ENCODE data around the gene YES1.

The YES1 gene

DNA sequence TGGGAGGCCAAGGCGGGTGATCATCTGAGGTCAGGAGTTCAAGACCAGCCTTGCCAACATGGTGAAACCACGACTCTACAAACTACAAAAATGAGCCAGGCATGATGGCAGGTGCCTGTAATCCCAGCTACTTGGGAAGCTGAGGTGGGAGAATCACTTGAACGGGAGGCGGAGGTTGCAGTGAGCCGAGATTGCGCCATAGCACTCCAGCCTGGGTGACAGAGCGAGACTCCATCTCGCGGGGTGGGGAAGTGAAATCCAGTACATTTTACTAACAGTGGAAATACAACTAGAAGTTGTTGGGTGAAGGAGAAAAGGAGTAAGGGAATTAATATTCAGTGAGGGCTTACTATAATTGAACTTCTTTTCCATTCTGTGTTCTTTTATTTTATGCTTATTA is 86.4 kb downstream of the YES1 start:
- H3K9ac ChIP-seq: no peak overlapping the region
- no peak overlapping the region for H2AFZ ChIP-seq
- no peak overlapping the region for H3K4me2 ChIP-seq (ENCODE audit: low read length)

DNA sequence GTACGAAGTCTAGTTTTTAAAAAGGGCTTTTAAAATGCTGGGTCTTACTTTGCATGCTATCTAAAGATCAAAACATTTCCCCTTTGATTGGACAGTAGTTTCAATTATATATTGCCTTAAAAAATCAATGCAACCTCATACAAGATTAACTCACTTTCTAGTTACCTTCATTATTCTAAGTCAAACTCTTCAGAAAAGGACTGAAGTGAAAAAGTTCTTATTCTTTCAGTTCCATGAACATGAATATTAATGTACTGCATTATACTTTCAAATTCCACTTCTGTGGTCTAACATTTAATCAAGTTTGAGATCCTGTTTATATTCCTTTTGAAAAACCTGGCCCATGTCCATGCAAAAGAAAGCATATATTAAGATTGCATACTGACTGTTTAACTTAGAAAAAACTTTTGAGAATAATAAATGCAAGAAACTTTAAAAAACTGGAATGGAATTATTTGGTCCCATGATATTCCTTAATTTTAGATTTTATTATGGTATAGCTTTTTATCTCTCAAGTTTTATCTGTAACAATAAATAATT is 88.4 kb downstream of the YES1 start:
- TF ChIP-seq, protein P1, sequence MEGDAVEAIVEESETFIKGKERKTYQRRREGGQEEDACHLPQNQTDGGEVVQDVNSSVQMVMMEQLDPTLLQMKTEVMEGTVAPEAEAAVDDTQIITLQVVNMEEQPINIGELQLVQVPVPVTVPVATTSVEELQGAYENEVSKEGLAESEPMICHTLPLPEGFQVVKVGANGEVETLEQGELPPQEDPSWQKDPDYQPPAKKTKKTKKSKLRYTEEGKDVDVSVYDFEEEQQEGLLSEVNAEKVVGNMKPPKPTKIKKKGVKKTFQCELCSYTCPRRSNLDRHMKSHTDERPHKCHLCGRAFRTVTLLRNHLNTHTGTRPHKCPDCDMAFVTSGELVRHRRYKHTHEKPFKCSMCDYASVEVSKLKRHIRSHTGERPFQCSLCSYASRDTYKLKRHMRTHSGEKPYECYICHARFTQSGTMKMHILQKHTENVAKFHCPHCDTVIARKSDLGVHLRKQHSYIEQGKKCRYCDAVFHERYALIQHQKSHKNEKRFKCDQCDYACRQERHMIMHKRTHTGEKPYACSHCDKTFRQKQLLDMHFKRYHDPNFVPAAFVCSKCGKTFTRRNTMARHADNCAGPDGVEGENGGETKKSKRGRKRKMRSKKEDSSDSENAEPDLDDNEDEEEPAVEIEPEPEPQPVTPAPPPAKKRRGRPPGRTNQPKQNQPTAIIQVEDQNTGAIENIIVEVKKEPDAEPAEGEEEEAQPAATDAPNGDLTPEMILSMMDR (IDR thresholded peaks at IDR 0.05): no peak
- H3K9ac ChIP-seq: no peak overlapping the region
- no peaks in the 10 kb centered on the region for H3K36me3 ChIP-seq (ENCODE audit: control insufficient read depth, insufficient read depth, low read length)
- H3K27ac ChIP-seq: no peak overlapping the region
- no peaks in the 10 kb centered on the region for H3K4me1 ChIP-seq
- H3K79me2 ChIP-seq: no peaks in the 10 kb centered on the region
- H2AFZ ChIP-seq: no peak overlapping the region
- no peak overlapping the region for H3K4me3 ChIP-seq (ENCODE audit: low read depth, low read length)
- no peaks in the 10 kb centered on the region for H3K27me3 ChIP-seq (ENCODE audit: control insufficient read depth, insufficient read depth, low read length)
- H3K4me2 ChIP-seq (ENCODE audit: low read length): no peak overlapping the region
- H3K9me3 ChIP-seq (ENCODE audit: control insufficient read depth, low read length): no peaks in the 10 kb centered on the region

More for the DNA sequence above, 86.4 kb downstream of the YES1 start:
- Histone ChIP-seq H3K4me1 (no peaks in the 10 kb centered on the region), H3K27me3 (ENCODE audit: control insufficient read depth, insufficient read depth, low read length) (no peaks in the 10 kb centered on the region), H3K27ac (no peak overlapping the region), H3K4me3 (ENCODE audit: low read depth, low read length) (no peak overlapping the region), H3K9me3 (ENCODE audit: control insufficient read depth, low read length) (no peaks in the 10 kb centered on the region), H3K79me2 (no peaks in the 10 kb centered on the region), H3K36me3 (ENCODE audit: control insufficient read depth, insufficient read depth, low read length) (no peaks in the 10 kb centered on the region)
- TF ChIP-seq, protein P1 (IDR thresholded peaks at IDR 0.05): no peak

DNA sequence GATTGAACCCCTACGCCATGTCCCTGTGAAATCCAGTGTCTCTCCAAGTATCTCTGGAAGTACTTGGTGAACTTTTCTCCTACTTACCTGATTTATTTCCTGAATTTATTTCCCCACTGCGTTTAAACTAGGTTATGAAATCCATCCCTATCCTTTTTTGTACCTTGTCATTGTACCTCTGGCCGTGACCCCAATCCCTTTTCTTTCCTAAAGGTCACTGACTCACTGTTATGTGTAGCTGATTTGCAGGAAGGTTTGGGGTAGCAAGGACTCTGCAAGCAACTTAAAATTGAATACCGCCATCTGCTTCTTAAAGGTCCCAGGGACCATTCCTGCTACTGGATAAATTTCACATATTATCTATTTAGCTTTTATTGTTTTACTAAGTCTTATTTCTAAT is 95.0 kb downstream of the YES1 start:
- no peak overlapping the region for H3K4me3 ChIP-seq (ENCODE audit: low read depth, low read length)
- no peaks in the 10 kb centered on the region for H3K79me2 ChIP-seq
- H3K4me2 ChIP-seq (ENCODE audit: low read length): no peak overlapping the region
- H3K27ac ChIP-seq: no peak overlapping the region
- no peaks in the 10 kb centered on the region for H3K36me3 ChIP-seq (ENCODE audit: control insufficient read depth, insufficient read depth, low read length)
- TF ChIP-seq, protein P1 (IDR thresholded peaks at IDR 0.05): no peak
- H3K27me3 ChIP-seq (ENCODE audit: control insufficient read depth, insufficient read depth, low read length): no peaks in the 10 kb centered on the region
- no peaks in the 10 kb centered on the region for H3K4me1 ChIP-seq
- no peak overlapping the region for H2AFZ ChIP-seq
- no peak overlapping the region for H3K9ac ChIP-seq
- no peaks in the 10 kb centered on the region for H3K9me3 ChIP-seq (ENCODE audit: control insufficient read depth, low read length)

DNA sequence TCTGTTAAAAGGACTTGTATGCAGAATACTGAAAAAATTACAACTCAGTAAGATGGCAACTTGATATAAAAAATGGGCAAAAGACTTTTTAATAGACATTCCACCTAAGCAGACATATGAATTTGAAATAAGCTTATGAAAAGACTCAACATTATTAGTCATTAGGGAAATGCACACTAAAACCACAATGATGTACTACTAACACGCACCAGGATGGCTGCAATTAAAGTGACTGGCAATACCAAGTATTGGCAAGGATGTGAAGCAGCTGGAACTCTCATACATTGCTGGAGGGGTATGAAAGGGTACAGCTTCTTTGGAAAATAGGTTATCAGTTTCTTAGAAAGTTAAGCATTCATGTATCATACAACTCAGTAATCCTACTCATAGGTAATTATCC is 96.4 kb downstream of the YES1 start:
- no peak overlapping the region for H2AFZ ChIP-seq
- no peaks in the 10 kb centered on the region for H3K27me3 ChIP-seq (ENCODE audit: control insufficient read depth, insufficient read depth, low read length)
- H3K4me1 ChIP-seq: no peaks in the 10 kb centered on the region
- peaks cover 8% of the 10 kb centered on the region for H3K79me2 ChIP-seq
- H3K36me3 ChIP-seq (ENCODE audit: control insufficient read depth, insufficient read depth, low read length): no peaks in the 10 kb centered on the region
- H3K27ac ChIP-seq: no peak overlapping the region
- TF ChIP-seq, protein P1 (IDR thresholded peaks at IDR 0.05): no peak
- no peaks in the 10 kb centered on the region for H3K9me3 ChIP-seq (ENCODE audit: control insufficient read depth, low read length)
- no peak overlapping the region for H3K4me2 ChIP-seq (ENCODE audit: low read length)
- no peak overlapping the region for H3K9ac ChIP-seq
- no peak overlapping the region for H3K4me3 ChIP-seq (ENCODE audit: low read depth, low read length)

DNA sequence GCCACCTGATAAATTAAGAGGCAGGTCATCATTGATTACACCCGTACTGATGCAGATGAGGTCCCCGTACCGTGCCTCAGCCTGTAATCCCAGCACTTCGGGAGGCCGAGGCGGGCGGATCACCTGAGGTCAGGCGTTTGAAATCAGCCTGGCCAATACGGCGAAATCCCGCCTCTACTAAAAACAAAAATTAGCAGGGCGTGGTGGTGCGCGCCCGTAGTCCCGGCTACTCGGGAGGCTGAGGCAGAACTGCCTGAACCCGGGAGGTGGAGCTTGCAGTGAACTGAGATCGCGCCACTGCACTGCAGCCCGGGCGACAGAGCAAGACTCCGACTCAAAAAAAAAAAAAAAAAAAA is 98.9 kb downstream of the YES1 start:
- Histone ChIP-seq H2AFZ (peak overlapping the region; percentile 97), H3K9me3 (ENCODE audit: control insufficient read depth, low read length) (no peaks in the 10 kb centered on the region), H3K36me3 (ENCODE audit: control insufficient read depth, insufficient read depth, low read length) (no peaks in the 10 kb centered on the region), H3K27me3 (ENCODE audit: control insufficient read depth, insufficient read depth, low read length) (no peaks in the 10 kb centered on the region), H3K4me1 (no peaks in the 10 kb centered on the region), H3K4me3 (ENCODE audit: low read depth, low read length) (peak overlapping the region; percentile 43), H3K4me2 (ENCODE audit: low read length) (peak overlapping the region; percentile 46), H3K27ac (peak overlapping the region; percentile 92), H3K79me2 (peaks cover 13% of the 10 kb centered on the region), H3K9ac (no peak overlapping the region)
- TF ChIP-seq, protein P1 (IDR thresholded peaks at IDR 0.05): no peak
